Measurements from ENCODE around the gene NHSL1.

Gene NHSL1

GRCh38 chr6:138523347-138524210 lies 24.3 kb upstream of the NHSL1 start:
- DNase-seq (ENCODE audit: low spot score) = no peak

- no peak for DNase-seq (ENCODE audit: low spot score)
Measured at GRCh38 chr6:138522611-138523010, 23.3 kb upstream of the NHSL1 start.

GRCh38 chr6:138521790-138522189 lies 22.5 kb upstream of the NHSL1 start:
- no peak for DNase-seq (ENCODE audit: low spot score)

- DNase-seq (ENCODE audit: low spot score) = peak; percentile 32
Measured at GRCh38 chr6:138520463-138520862, 21.2 kb upstream of the NHSL1 start.

GRCh38 chr6:138518054-138518453 lies 18.8 kb upstream of the NHSL1 start:
- no peak for DNase-seq (ENCODE audit: low spot score)

GRCh38 chr6:138517635-138518034 lies 18.3 kb upstream of the NHSL1 start:
- DNase-seq (ENCODE audit: low spot score) = peak; percentile 71

GRCh38 chr6:138515657-138516248 lies 16.5 kb upstream of the NHSL1 start:
- DNase-seq (ENCODE audit: low spot score) = no peak

- no peak for DNase-seq (ENCODE audit: low spot score)
Measured at GRCh38 chr6:138514860-138515540, 15.7 kb upstream of the NHSL1 start.

- no peak for DNase-seq (ENCODE audit: low spot score)
Measured at GRCh38 chr6:138512609-138513008, 13.3 kb upstream of the NHSL1 start.

- no peak for DNase-seq (ENCODE audit: low spot score)
Measured at GRCh38 chr6:138510093-138510492, 10.8 kb upstream of the NHSL1 start.

GRCh38 chr6:138509371-138509770 lies 10.1 kb upstream of the NHSL1 start:
- DNase-seq (ENCODE audit: low spot score) = peak; percentile 35

- DNase-seq (ENCODE audit: low spot score) = no peak
Measured at GRCh38 chr6:138508676-138508988, 9.3 kb upstream of the NHSL1 start.

GRCh38 chr6:138507977-138508675 lies 8.8 kb upstream of the NHSL1 start:
- peak; percentile 28 for DNase-seq (ENCODE audit: low spot score)

- peak; percentile 49 for DNase-seq (ENCODE audit: low spot score)
Measured at GRCh38 chr6:138504764-138505689, 5.7 kb upstream of the NHSL1 start.

GRCh38 chr6:138503881-138504680 lies 4.8 kb upstream of the NHSL1 start:
- peak; percentile 83 for DNase-seq (ENCODE audit: low spot score)

GRCh38 chr6:138502546-138502945 lies 3.3 kb upstream of the NHSL1 start:
- DNase-seq (ENCODE audit: low spot score) = no peak

- DNase-seq (ENCODE audit: low spot score) = no peak
Measured at GRCh38 chr6:138500867-138501446, 1.7 kb upstream of the NHSL1 start.

GRCh38 chr6:138500045-138500665 lies 861 bp upstream of the NHSL1 start:
- DNase-seq (ENCODE audit: low spot score) = peak; percentile 32

- DNase-seq (ENCODE audit: low spot score) = no peak
Measured at GRCh38 chr6:138498629-138499302, 528 bp downstream of the NHSL1 start.
